ENCODE measurements around the gene FGD6.

DNA sequence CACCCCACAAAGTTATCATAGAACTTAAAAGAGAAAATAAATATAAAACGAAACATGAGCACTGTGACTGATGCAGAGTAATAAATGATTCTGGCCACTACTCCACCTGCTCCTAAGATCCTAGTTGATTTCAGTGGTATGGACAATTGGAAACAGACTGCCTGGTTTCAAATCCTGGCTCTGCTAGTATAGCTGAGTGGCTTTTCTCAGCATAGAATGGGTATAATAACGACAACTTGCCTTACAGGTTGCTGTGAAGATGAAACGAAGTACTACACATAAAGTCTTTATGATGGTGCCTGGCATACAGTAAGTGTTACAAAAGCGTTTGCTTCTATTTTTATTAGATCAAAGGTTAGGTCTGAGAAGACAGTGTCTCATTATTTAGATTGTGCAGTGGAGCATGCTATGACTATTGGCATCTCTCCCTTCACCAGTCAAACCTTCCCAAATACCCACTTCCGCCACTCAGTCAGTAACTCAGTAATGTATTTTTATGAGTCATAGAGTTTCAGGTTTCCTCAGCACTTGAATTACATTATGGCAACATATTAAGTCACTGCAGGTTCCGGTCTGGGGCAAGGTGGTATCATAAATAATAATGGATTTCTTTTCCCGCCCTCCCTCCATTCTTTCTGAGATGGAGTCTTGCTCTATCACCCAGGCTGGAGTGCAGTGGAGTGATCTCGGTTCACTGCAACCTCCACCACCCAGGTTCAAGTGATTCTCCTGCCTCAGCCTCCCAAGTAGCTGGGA, 114.2 kb downstream of the FGD6 start:
- TF ChIP-seq, protein P1, sequence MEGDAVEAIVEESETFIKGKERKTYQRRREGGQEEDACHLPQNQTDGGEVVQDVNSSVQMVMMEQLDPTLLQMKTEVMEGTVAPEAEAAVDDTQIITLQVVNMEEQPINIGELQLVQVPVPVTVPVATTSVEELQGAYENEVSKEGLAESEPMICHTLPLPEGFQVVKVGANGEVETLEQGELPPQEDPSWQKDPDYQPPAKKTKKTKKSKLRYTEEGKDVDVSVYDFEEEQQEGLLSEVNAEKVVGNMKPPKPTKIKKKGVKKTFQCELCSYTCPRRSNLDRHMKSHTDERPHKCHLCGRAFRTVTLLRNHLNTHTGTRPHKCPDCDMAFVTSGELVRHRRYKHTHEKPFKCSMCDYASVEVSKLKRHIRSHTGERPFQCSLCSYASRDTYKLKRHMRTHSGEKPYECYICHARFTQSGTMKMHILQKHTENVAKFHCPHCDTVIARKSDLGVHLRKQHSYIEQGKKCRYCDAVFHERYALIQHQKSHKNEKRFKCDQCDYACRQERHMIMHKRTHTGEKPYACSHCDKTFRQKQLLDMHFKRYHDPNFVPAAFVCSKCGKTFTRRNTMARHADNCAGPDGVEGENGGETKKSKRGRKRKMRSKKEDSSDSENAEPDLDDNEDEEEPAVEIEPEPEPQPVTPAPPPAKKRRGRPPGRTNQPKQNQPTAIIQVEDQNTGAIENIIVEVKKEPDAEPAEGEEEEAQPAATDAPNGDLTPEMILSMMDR (IDR thresholded peaks at IDR 0.05): no peak
- no peak for TF ChIP-seq POLR2A (IDR thresholded peaks at IDR 0.05)

All from testis (tissue), 2 donors.